HG03060 (cell line): ENCODE measurements around the gene NELFCD.
"Not testable (repeated sequence)": the region's sequence is repeated elsewhere in the genome, so short reads cannot be mapped to it uniquely, and the experiment has no call there.

Experiments
- ATAC-seq: cut with Tn5 transposase; IDR thresholded peaks from one replicate; pipeline ENCODE4 v1.9.1; 2021; ENCODE audit warnings: low read depth, moderate number of reproducible peaks; ENCODE audit not compliant: unreplicated experiment

Gene NELFCD

DNA sequence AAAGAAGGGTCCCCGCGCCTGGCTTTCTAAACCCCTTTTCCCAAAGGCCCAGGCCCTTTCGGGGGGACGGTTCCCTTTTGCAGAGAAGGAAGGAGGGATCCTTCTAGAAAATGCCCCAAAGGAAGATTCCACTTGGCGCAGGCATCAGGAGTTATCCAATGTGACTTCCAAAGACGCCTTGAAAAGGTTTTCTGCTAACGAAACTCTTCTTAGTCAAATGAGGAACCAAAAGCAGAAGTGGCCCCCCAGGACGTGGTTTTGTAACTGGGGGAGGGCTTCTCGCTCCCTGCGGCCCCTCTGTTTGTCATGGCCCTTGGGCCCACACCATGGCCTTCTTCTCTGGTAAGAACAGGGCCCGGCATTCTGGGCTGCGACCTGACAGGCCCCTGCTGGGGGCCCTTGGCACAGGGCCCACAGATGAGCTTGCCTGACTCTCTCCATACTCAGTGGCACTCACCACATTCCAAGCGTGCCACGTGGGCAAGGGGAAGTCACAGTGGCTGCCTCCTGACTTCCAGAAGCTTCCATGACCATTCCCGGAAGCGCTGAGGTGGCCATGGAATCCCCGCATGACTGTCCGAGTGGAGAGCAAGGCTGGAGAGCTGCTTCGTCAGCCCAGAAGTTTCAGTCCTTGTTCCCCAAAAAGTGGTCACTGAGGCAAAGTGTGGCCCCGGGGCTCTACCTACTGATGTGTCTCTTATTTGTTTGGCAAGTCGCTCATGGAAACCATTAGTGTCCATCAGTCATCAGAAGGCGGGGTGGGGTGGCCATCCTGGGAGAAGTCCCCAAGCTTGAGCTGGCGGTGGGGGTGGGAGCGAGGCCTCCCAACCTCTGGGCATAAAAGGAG, 26.8 kb downstream of the NELFCD start:
- no peak for ATAC-seq

- ATAC-seq: no peak
These were observed 27.8 kb downstream of the NELFCD start for GRCh38 chr20:59008715-59009336.

DNA sequence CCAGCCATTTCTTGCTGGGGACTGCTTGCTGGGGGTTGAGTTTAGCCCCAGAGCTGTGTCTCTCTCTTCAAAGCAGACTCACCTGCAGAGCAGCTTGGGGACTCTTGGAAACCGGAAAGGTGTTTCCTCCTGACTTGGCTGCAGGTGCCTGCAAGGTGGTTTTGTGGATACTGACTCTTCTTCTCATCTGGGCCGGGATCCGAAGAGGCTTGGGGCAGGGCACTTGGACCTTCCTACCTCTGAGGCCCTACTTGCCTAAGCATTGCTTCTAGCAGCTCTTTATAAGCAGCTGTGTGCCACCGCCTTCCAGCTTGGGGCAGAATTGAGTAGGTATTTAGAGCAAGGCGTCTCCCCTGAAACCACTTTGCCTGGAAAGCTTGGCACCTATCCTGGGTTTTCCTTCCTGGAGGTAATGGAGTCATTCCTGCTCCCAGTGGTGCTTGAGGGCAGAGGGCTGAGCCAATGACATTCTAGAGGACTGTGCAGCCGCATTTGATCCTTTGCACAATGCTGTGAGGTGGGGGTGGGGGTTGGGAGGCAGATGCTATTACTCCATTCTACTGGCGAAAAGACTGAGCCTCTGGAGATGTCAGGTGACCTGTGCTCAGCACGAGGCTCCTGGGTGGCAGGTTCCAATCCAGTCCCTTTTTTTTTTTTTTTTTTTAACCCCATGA, 29.4 kb downstream of the NELFCD start:
- ATAC-seq: no peak

DNA sequence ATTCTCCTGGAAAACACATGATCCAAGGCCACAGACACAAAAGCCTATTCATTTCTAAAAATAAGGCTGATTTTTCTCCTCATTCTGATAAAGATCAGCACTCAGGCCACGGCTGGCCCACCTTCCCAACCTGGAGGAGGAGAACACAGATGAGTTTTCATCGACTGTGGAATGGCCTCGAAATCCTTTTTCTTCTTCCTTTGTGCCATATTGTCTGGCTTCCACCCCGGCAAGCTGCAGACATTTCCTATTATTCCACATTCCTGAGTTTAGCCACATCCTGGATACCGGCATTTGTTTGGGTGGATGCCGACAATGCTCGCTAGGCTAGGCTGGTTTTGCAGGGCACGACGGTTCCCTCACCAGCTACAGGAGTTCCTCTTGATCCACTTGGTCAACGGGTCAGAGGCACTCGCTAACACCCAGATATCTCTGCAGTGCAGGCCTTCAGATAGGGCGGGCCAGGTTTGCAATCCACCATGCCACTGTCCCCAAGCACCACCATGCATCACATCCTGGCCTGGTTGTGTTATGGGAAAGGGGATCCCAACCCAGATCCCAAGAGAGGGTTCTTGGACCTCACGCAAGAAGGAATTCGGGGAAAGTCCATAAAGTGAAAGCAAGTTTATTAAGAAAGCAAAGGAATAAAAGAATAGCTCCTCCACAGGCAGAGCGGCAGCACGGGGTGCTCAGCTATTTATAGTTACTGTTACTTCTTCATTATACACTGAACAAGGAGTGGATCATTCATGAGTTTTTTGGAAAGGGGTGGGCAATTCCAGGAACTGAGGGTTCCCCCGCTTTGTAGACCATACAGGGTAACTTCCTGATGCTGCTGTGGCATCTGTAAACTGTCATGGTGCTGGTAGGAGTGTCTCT, 30.2 kb downstream of the NELFCD start:
- ATAC-seq: no peak

- ATAC-seq: not testable (repeated sequence)
These were observed 30.8 kb downstream of the NELFCD start for GRCh38 chr20:59011874-59012157.

- ATAC-seq: no peak
These were observed 32.2 kb downstream of the NELFCD start for GRCh38 chr20:59013031-59013951.

GRCh38 chr20:59013959-59014608, 33.0 kb downstream of the NELFCD start:
- ATAC-seq: no peak

GRCh38 chr20:59014680-59015389, 33.8 kb downstream of the NELFCD start:
- no peak for ATAC-seq

GRCh38 chr20:59015411-59015810, 34.4 kb downstream of the NELFCD start:
- ATAC-seq: no peak

GRCh38 chr20:59015812-59016711, 35.0 kb downstream of the NELFCD start:
- no peak for ATAC-seq

DNA sequence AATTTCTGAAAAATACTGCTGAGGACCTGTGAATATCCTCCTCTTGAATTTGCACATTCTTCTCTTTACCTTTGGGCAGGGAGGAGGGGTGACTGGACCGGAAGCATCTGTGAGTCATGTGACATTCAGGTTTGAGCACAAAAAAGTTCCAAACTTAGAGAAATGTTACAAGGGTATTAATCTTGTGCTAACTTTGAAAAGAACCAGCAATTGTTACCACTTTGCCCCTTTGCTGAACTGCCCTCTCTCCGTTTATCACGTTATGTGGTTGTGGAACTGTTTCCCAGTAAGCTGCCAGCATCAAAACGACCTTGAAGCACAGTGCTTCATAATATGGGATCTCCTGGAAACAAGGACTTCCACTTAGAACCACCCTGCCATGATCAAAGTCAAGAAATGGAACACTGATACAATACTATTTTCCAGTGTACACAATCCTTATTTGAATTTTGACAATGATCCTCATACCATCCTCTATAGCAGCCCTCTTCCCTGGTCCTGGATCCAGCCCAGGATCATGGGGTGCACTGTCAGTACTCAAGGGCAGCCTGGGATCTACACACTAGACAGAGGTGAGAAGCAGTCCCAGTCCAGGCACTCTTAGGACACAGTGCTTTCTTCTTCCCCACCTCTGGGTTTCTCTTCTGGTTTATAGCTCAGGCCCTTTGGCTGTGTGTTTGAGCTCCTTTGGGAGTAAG, 35.9 kb downstream of the NELFCD start:
- no peak for ATAC-seq

- no peak for ATAC-seq
These were observed 36.6 kb downstream of the NELFCD start for GRCh38 chr20:59017493-59018231.

- ATAC-seq: no peak
These were observed 37.8 kb downstream of the NELFCD start for GRCh38 chr20:59018817-59019216.

DNA sequence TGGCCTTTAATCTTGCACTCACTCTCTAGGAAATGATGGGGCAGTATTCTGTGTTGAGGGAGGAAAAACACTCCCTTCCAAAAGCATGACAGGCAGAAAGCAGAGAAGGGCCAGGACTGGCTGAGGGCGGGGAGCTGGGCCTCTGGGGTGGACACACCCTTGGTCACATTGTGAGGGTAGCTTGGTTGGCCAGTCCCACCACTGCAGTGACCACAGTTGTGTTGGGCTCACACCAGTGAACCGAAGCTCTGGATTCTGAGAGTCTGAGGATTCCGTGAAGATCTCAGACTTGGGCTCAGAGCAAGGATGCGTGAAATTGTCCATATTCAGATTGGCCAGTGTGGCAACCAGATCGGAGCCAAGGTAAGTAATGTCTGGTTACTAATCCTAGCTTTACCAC, 38.2 kb downstream of the NELFCD start, which contains the start of gene TUBB1:
TUBB1 (plus strand) TSS at position 213 of the 400 bp plus-strand sequence; CDS start at position 307, 94 bp downstream.
- ATAC-seq: no peak

GRCh38 chr20:59020938-59021551, 40.0 kb downstream of the NELFCD start:
- no peak for ATAC-seq

DNA sequence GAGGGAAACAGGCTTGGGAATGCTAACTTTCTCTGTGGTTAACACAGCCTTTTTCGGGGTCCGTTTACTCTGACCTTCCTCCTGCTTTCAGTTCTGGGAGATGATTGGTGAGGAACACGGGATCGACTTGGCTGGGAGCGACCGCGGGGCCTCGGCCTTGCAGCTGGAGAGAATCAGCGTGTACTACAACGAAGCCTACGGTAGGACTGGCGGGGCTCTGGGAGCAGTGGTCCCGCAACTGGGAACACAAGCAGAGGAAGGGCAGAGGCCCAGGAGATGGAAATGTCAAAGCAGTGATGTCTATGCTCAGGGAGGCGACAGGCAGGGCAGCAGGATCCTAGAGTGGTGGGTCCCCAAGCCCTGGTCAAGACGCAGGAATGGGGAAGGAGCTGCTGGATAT, 41.7 kb downstream of the NELFCD start:
- no peak for ATAC-seq
